ENCODE measurements around the gene CNDP1.

DNA sequence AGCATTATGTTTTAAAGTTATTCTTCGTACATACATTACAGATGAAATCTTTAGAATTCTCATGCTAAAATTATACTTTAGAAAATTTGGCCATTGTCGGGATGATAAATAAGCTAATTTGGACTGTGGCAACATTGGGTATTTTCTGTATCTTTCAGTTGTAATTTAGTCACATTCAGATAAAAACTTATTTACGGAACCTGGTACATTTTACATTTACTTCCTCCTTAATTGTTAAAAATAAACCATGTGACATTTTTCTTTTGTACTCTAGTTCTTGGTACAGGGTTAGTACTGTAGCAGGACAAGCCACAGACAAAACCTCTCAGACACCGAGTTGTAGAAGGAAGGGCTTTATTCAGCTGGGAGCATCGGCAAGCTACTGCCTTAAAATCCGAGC is 33.9 kb upstream of the CNDP1 start:
- peak in 1 of 4 donors; percentile 17 for TF ChIP-seq POLR2A (IDR thresholded peaks at IDR 0.05)
- TF ChIP-seq, protein P1, sequence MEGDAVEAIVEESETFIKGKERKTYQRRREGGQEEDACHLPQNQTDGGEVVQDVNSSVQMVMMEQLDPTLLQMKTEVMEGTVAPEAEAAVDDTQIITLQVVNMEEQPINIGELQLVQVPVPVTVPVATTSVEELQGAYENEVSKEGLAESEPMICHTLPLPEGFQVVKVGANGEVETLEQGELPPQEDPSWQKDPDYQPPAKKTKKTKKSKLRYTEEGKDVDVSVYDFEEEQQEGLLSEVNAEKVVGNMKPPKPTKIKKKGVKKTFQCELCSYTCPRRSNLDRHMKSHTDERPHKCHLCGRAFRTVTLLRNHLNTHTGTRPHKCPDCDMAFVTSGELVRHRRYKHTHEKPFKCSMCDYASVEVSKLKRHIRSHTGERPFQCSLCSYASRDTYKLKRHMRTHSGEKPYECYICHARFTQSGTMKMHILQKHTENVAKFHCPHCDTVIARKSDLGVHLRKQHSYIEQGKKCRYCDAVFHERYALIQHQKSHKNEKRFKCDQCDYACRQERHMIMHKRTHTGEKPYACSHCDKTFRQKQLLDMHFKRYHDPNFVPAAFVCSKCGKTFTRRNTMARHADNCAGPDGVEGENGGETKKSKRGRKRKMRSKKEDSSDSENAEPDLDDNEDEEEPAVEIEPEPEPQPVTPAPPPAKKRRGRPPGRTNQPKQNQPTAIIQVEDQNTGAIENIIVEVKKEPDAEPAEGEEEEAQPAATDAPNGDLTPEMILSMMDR (IDR thresholded peaks at IDR 0.05): no peak
